ENCODE measurements around the gene CNOT6. TPM values are rescaled to one million over a fixed set of nuclear protein-coding genes. Genes with fewer than 3 reads are reported as not detected.
"Not testable (repeated sequence)": the region's sequence is repeated elsewhere in the genome, so short reads cannot be mapped to it uniquely, and the experiment has no call there.

Gene CNOT6
- total RNA-seq, 1 donor from 2014 or later = 41.7 TPM

- FAIRE-seq = no peak
Measured at GRCh38 chr5:180456792-180457191, 37.4 kb upstream of the CNOT6 start.

DNA sequence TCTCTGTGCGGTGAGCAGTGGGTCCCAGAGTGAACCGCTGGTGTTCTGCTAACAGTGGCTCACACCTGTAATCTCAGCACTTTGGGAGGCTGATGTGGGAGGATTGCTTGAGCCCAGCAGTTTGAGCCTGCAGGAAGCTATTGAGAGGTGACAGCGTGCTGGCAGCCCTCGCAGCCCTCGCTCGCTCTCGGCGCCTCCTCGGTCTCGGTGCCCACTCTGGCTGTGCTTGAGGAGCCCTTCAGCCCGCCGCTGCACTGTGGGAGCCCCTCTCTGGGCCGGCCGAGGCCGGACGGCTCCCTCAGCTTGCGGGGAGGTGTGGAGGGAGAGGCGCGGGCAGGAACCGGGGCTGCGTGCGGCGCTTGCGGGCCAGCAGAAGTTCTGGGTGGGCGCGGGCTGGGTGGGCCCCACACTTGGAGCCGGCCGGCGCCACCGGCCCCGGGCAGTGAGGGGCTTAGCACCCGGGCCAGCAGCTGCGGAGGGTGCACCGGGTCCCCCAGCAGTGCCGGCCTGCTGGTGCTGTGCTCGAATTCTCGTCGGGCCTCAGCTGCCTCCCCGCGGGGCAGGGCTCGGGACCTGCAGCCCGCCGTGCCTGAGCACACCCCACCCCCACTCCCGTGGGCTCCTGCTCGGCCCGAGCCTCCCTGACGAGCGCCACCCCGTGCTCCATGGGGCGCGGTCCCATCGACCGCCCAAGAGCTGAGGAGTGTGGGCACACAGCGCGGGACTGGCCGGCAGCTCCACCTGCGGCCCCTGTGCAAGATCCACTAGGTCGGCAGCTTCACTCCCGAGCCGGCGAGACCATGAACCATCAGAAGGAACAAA lies 35.1 kb upstream of the CNOT6 start:
- not testable (repeated sequence) for H3K36me3 Mint-ChIP-seq (ENCODE audit: low read depth, unreplicated experiment); H3K9me3 ChIP-seq (ENCODE audit: insufficient read depth, low read depth, low read length); H3K4me3 ChIP-seq (ENCODE audit: insufficient read depth, low read depth, low read length); H3K79me2 ChIP-seq (ENCODE audit: insufficient read depth, low read length); H3K27me3 Mint-ChIP-seq (ENCODE audit: low read depth, unreplicated experiment); H3K36me3 ChIP-seq (ENCODE audit: insufficient read depth, low read length); H3K27me3 ChIP-seq (ENCODE audit: insufficient read depth, low read length); H3K4me1 Mint-ChIP-seq (ENCODE audit: low read depth, unreplicated experiment); H3K9ac ChIP-seq (ENCODE audit: low read length); H3K4me1 ChIP-seq (ENCODE audit: insufficient read depth, low read length); H3K4me3 Mint-ChIP-seq (ENCODE audit: unreplicated experiment); DNase-seq (ENCODE audit: low read depth); H2AFZ ChIP-seq (ENCODE audit: low read depth, low read length); H4K20me1 ChIP-seq (ENCODE audit: insufficient read depth, low read length); H3K27ac Mint-ChIP-seq (ENCODE audit: unreplicated experiment); FAIRE-seq; H3K4me2 ChIP-seq (ENCODE audit: low read length); H3K27ac ChIP-seq (ENCODE audit: low read depth, low read length)
- H3K9me3 Mint-ChIP-seq (ENCODE audit: unreplicated experiment) = peaks cover 16% of the 10 kb centered on the region

More at GRCh38 chr5:180456792-180457191, 37.4 kb upstream of the CNOT6 start:
- Histone ChIP-seq H3K27me3 (ENCODE audit: insufficient read depth, low read length) (no peaks in the 10 kb centered on the region), H4K20me1 (ENCODE audit: insufficient read depth, low read length) (no peaks in the 10 kb centered on the region), H3K4me3 (ENCODE audit: insufficient read depth, low read depth, low read length) (no peak overlapping the region), H3K4me2 (ENCODE audit: low read length) (no peak overlapping the region), H3K4me1 (ENCODE audit: insufficient read depth, low read length) (no peaks in the 10 kb centered on the region), H3K9ac (ENCODE audit: low read length) (no peak overlapping the region), H3K36me3 (ENCODE audit: insufficient read depth, low read length) (no peaks in the 10 kb centered on the region), H3K27ac (ENCODE audit: low read depth, low read length) (no peak overlapping the region), H3K9me3 (ENCODE audit: insufficient read depth, low read depth, low read length) (no peaks in the 10 kb centered on the region), H3K79me2 (ENCODE audit: insufficient read depth, low read length) (no peaks in the 10 kb centered on the region), H2AFZ (ENCODE audit: low read depth, low read length) (no peak overlapping the region)
- DNase-seq (ENCODE audit: low read depth) = no peak
- peaks cover 13% of the 10 kb centered on the region for H3K27me3 Mint-ChIP-seq (ENCODE audit: low read depth, unreplicated experiment)
- H3K27ac Mint-ChIP-seq (ENCODE audit: unreplicated experiment) = no peak overlapping the region
- H3K36me3 Mint-ChIP-seq (ENCODE audit: low read depth, unreplicated experiment) = no peaks in the 10 kb centered on the region
- no peak overlapping the region for H3K4me3 Mint-ChIP-seq (ENCODE audit: unreplicated experiment)
- TF ChIP-seq EZH2 (IDR thresholded peaks at IDR 0.05; ENCODE audit: insufficient read depth, low read length) = no peak
- TF ChIP-seq, protein P1, sequence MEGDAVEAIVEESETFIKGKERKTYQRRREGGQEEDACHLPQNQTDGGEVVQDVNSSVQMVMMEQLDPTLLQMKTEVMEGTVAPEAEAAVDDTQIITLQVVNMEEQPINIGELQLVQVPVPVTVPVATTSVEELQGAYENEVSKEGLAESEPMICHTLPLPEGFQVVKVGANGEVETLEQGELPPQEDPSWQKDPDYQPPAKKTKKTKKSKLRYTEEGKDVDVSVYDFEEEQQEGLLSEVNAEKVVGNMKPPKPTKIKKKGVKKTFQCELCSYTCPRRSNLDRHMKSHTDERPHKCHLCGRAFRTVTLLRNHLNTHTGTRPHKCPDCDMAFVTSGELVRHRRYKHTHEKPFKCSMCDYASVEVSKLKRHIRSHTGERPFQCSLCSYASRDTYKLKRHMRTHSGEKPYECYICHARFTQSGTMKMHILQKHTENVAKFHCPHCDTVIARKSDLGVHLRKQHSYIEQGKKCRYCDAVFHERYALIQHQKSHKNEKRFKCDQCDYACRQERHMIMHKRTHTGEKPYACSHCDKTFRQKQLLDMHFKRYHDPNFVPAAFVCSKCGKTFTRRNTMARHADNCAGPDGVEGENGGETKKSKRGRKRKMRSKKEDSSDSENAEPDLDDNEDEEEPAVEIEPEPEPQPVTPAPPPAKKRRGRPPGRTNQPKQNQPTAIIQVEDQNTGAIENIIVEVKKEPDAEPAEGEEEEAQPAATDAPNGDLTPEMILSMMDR (IDR thresholded peaks at IDR 0.05; ENCODE audit: insufficient read depth, low read depth, low read length) = no peak
- no peaks in the 10 kb centered on the region for H3K4me1 Mint-ChIP-seq (ENCODE audit: low read depth, unreplicated experiment)
- H3K9me3 Mint-ChIP-seq (ENCODE audit: unreplicated experiment) = peaks cover 19% of the 10 kb centered on the region

GRCh38 chr5:180459674-180460142 lies 34.5 kb upstream of the CNOT6 start:
- H3K9ac ChIP-seq (ENCODE audit: low read length); H3K27ac Mint-ChIP-seq (ENCODE audit: unreplicated experiment); H3K9me3 ChIP-seq (ENCODE audit: insufficient read depth, low read depth, low read length); H3K36me3 ChIP-seq (ENCODE audit: insufficient read depth, low read length); H3K27me3 ChIP-seq (ENCODE audit: insufficient read depth, low read length); H3K4me3 Mint-ChIP-seq (ENCODE audit: unreplicated experiment); H3K79me2 ChIP-seq (ENCODE audit: insufficient read depth, low read length); H4K20me1 ChIP-seq (ENCODE audit: insufficient read depth, low read length); H3K4me3 ChIP-seq (ENCODE audit: insufficient read depth, low read depth, low read length); H3K27me3 Mint-ChIP-seq (ENCODE audit: low read depth, unreplicated experiment); H2AFZ ChIP-seq (ENCODE audit: low read depth, low read length); FAIRE-seq; H3K4me1 ChIP-seq (ENCODE audit: insufficient read depth, low read length); H3K4me1 Mint-ChIP-seq (ENCODE audit: low read depth, unreplicated experiment); DNase-seq (ENCODE audit: low read depth); H3K27ac ChIP-seq (ENCODE audit: low read depth, low read length); H3K36me3 Mint-ChIP-seq (ENCODE audit: low read depth, unreplicated experiment); H3K4me2 ChIP-seq (ENCODE audit: low read length): not testable (repeated sequence)
- H3K9me3 Mint-ChIP-seq (ENCODE audit: unreplicated experiment) = peaks cover 14% of the 10 kb centered on the region
